Measurements from ENCODE around the gene LDB2.

- TF ChIP-seq CTCF (IDR thresholded peaks at IDR 0.05) = no peak
- no peak for TF ChIP-seq POLR2AphosphoS5 (IDR thresholded peaks at IDR 0.05)
- TF ChIP-seq POLR2A (IDR thresholded peaks at IDR 0.05) = no peak
Measured at GRCh38 chr4:16720761-16721160, 177.7 kb downstream of the LDB2 start.

Measured in breast epithelium (tissue), 3 donors.